Bronchial epithelial cell (primary cell): ENCODE results near the gene CPNE5. TPM values are rescaled to one million over a fixed set of nuclear protein-coding genes. Genes with fewer than 3 reads are reported as not detected.

Experiments used
- DNase-seq: peaks from one replicate; pipeline ENCODE4 v3.0.0-alpha.2; 2010; ENCODE audit warnings: low read depth
- FAIRE-seq: peaks from 2 replicates; lab custom pipeline; 2011; peaks lifted over from hg19 to GRCh38; lab: Jason Lieb, UNC
- H3K27me3 ChIP-seq: 2 replicates; pipeline ENCODE4 v1.5.1; 2011; ENCODE audit warnings: low read length; ENCODE audit not compliant: control insufficient read depth, insufficient read depth
- H3K36me3 ChIP-seq: 2 replicates; pipeline ENCODE4 v1.5.1; 2011; ENCODE audit warnings: low read length; ENCODE audit not compliant: control insufficient read depth, insufficient read depth
- H3K4me3 ChIP-seq: 2 replicates; pipeline ENCODE4 v1.5.1; 2011; ENCODE audit warnings: mild to moderate bottlenecking, low read depth, low read length, control low read depth
- total RNA-seq: library from RNA; depleted of rRNA; stranded (reverse); fragments of >200 nt; gene quantifications from 2 replicates; pipeline ENCODE4 v1.2.1, GENCODE V29; 2014
- TF ChIP-seq, protein P1 (sequence below): IDR thresholded peaks from 2 replicates; pipeline ENCODE4 v1.5.1; 2011; ENCODE audit warnings: mild to moderate bottlenecking, moderate library complexity, low read length, control low read depth, inconsistent platforms; ENCODE audit not compliant: insufficient read depth, severe bottlenecking

Gene CPNE5
- total RNA-seq, 1 donor from 2014 or later, result not detected

DNA sequence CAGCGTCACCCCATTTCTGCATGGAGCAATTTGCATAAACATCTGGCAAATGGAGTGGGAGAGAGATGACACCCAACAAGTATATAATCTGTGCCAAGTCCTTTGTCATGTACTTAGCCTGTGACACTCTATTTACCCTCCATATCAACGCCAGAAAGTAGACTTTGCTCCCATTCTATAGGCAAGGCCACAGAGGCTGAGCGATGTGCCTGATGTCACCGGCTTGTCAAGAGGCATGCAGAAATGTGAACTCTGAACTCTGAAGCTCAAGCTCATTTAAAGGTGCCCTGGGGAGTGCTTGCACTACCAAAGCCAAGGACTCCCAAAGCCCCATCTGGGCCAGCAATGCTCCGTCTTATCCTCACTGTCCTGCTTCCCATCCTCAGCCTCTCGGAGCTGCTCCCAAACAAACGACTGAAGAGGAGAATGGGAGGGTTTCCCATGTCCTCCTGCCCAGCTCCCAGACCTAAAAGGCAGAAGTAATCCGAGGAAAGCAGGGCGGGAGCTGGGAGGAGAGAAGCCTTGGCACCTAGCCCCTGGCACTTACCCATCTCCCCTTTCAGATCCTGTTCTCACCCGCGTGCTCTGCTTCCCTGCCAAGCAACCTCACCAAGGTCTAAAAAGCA, 9.2 kb downstream of the CPNE5 start:
- Histone ChIP-seq H3K4me3 (no peak overlapping the region), H3K36me3 (no peaks in the 10 kb centered on the region), H3K27me3 (no peaks in the 10 kb centered on the region)
- FAIRE-seq, result no peak
- DNase-seq, result no peak
- TF ChIP-seq, protein P1, sequence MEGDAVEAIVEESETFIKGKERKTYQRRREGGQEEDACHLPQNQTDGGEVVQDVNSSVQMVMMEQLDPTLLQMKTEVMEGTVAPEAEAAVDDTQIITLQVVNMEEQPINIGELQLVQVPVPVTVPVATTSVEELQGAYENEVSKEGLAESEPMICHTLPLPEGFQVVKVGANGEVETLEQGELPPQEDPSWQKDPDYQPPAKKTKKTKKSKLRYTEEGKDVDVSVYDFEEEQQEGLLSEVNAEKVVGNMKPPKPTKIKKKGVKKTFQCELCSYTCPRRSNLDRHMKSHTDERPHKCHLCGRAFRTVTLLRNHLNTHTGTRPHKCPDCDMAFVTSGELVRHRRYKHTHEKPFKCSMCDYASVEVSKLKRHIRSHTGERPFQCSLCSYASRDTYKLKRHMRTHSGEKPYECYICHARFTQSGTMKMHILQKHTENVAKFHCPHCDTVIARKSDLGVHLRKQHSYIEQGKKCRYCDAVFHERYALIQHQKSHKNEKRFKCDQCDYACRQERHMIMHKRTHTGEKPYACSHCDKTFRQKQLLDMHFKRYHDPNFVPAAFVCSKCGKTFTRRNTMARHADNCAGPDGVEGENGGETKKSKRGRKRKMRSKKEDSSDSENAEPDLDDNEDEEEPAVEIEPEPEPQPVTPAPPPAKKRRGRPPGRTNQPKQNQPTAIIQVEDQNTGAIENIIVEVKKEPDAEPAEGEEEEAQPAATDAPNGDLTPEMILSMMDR, result no peak

DNA sequence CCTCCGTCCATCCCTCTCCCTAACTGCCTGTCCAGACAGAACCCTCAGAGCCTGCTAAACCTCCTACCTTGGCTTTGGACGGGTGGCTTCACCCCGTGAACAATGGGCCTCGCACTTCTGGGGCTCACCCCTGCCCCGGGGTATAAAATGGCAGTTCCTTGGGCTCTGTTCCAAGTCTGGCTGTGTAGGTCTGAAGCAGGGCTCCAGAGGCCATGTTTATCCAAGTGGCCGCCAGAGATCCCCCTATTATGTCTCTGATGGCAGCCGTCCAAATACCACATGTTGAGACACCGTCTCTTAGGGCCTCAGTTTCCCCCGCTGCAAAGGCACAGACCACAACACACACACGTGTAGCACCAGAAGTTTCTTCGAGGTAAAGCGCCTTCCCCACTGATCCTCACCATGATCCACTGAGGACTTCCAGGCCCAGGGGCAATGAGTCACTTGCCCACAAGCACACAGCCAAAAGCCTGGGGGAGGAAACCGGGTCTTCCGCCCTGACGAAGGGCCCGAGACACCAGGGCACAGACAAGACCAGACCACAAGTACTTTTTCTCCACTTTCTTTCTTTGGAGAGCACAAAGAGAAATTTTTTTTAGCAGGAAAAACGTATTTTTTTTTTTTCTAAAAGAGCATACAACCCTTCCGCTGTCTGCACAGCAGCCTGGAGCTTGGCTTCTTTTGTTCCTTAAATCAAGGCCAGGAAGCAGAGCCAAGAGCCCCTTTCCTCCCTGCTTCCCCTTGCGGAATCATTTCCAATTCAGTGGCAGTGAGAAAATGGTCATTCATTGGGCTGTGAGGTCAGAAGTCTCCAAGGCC, 11.8 kb downstream of the CPNE5 start:
- DNase-seq (peak; percentile 55), FAIRE-seq (no peak)
- TF ChIP-seq, protein P1, result no peak
- Histone ChIP-seq H3K27me3 (no peaks in the 10 kb centered on the region), H3K4me3 (no peak overlapping the region), H3K36me3 (no peaks in the 10 kb centered on the region)

- no peak for DNase-seq
- TF ChIP-seq, protein P1, result no peak
- Histone ChIP-seq H3K27me3 (no peaks in the 10 kb centered on the region), H3K4me3 (no peak overlapping the region), H3K36me3 (no peaks in the 10 kb centered on the region)
- FAIRE-seq, result no peak
Observed at GRCh38 chr6:36826520-36827227, 12.6 kb downstream of the CPNE5 start.

DNA sequence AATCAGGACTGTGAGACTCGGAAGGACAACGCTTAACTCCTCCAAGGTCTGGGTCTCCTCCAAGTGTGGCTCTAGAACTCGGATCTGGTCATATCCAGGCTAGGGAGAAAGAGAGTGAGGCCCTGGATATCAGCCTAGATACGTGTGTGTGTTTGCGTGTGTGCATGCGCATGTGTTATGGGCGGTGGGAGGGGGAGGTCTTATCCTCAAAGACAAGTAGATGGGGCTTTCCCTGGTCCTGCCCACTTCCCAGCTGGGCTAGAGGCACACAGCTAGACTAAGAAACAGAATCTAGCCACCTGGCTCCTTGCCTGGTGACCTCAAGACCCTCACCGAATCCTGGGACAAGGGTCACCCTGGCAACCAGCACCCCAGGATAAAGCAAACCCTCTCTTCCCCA, 13.2 kb downstream of the CPNE5 start:
- no peaks in the 10 kb centered on the region for H3K27me3 ChIP-seq
- H3K36me3 ChIP-seq, result no peaks in the 10 kb centered on the region
- DNase-seq (no peak), FAIRE-seq (no peak)
- no peak overlapping the region for H3K4me3 ChIP-seq
- TF ChIP-seq, protein P1, result no peak

GRCh38 chr6:36825452-36825851, 13.8 kb downstream of the CPNE5 start:
- FAIRE-seq (no peak), DNase-seq (no peak)
- Histone ChIP-seq H3K4me3 (no peak overlapping the region), H3K36me3 (no peaks in the 10 kb centered on the region), H3K27me3 (no peaks in the 10 kb centered on the region)
- TF ChIP-seq, protein P1, result no peak
